BE2C (cell line): ENCODE results near the gene GNL3.
"Not testable (repeated sequence)": the region's sequence is repeated elsewhere in the genome, so short reads cannot be mapped to it uniquely, and the experiment has no call there.

ENCODE experiments used
- DNase-seq: peaks from one replicate; pipeline ENCODE4 v3.0.0-alpha.2; 2020
- H3K27me3 ChIP-seq: fragments of 250-450 bp; sonication (Bioruptor Pico); 2 replicates; pipeline ENCODE4 v1.5.1; 2020; ENCODE audit warnings: mild to moderate bottlenecking
- H3K36me3 ChIP-seq: fragments of 250-450 bp; sonication (Bioruptor Pico); 2 replicates; pipeline ENCODE4 v1.5.1; 2020; ENCODE audit warnings: mild to moderate bottlenecking
- H3K4me1 ChIP-seq: fragments of 250-450 bp; sonication (Bioruptor Pico); 2 replicates; pipeline ENCODE4 v1.5.1; 2020
- H3K4me3 ChIP-seq: 2 replicates; pipeline ENCODE4 v1.5.1; 2011; ENCODE audit warnings: low read depth, low read length
- H3K9me3 ChIP-seq: fragments of 250-450 bp; sonication (Bioruptor Pico); 2 replicates; pipeline ENCODE4 v1.5.1; 2020
- TF ChIP-seq, protein P1 (sequence below): IDR thresholded peaks from 2 replicates; pipeline ENCODE4 v1.5.1; 2012; ENCODE audit warnings: mild to moderate bottlenecking, low read depth, low read length

GNL3 gene

DNA sequence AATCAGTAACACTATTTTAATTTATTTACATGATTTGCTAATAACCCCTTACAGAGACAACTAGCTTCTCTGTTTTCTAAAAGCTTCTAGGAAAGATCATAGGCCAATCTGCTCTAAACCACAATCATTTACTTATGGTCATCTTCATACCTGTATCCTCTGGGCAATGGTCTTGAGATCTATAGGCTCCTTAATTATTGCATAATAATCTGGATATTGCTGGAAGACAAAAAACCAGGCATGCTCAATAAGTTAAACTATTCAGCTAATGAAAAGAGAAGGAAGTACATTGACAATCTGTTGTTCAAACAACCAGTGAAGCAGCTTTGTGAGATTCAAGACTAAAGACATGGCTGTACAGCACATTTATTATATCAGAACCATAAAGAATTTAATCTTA lies 34.2 kb upstream of the GNL3 start:
- H3K36me3 ChIP-seq, result peaks cover 6% of the 10 kb centered on the region

DNA sequence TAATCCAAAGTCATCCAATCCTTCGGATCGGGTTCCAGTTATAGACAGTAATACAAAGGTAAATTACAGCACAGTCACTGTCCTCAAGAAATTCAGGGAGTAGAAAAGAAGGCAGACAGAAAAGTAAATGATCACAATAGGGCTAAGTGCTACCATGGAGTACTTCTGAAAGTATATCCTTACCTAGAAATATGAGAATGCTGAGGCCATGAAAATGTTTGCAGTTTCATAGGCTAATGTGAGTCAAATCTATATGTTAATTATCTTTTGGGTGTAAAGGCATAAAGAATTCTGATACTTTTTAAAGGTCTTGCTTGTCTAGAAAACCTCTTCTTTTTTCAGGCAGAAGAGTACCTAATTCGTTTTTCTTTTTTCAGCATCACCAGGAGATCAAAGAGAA lies 29.9 kb upstream of the GNL3 start:
- no peak overlapping the region for H3K4me3 ChIP-seq
- H3K27me3 ChIP-seq, result no peaks in the 10 kb centered on the region
- TF ChIP-seq, protein P1, sequence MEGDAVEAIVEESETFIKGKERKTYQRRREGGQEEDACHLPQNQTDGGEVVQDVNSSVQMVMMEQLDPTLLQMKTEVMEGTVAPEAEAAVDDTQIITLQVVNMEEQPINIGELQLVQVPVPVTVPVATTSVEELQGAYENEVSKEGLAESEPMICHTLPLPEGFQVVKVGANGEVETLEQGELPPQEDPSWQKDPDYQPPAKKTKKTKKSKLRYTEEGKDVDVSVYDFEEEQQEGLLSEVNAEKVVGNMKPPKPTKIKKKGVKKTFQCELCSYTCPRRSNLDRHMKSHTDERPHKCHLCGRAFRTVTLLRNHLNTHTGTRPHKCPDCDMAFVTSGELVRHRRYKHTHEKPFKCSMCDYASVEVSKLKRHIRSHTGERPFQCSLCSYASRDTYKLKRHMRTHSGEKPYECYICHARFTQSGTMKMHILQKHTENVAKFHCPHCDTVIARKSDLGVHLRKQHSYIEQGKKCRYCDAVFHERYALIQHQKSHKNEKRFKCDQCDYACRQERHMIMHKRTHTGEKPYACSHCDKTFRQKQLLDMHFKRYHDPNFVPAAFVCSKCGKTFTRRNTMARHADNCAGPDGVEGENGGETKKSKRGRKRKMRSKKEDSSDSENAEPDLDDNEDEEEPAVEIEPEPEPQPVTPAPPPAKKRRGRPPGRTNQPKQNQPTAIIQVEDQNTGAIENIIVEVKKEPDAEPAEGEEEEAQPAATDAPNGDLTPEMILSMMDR, result no peak
- no peaks in the 10 kb centered on the region for H3K4me1 ChIP-seq
- H3K9me3 ChIP-seq, result no peaks in the 10 kb centered on the region
- peaks cover 9% of the 10 kb centered on the region for H3K36me3 ChIP-seq
- no peak for DNase-seq

More for the DNA sequence above, 34.2 kb upstream of the GNL3 start:
- Histone ChIP-seq H3K9me3 (no peaks in the 10 kb centered on the region), H3K4me1 (no peaks in the 10 kb centered on the region), H3K27me3 (no peaks in the 10 kb centered on the region), H3K4me3 (no peak overlapping the region)
- DNase-seq, result no peak
- TF ChIP-seq, protein P1, result no peak

DNA sequence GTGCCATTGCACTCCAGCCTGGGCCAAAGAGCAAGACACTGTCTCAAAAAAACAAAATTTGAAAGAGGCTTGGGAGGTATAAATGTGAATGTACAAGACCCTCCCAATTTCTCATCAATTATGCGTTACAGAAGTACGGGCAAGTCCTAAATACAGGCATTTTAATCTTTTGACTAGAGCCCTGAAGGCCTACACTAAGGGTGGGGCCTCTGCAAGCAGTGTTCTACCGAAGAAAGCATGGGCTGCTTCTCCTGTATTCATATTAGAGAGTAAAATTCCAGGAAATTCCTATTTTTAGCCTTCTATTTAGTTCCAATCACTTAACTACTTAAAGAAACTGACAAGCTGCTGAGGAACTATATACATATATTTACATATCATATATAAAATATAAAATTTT lies 25.8 kb upstream of the GNL3 start:
- Histone ChIP-seq H3K36me3 (peaks cover 3% of the 10 kb centered on the region; the same call in 1 of the 2 replicates), H3K9me3 (no peaks in the 10 kb centered on the region), H3K4me1 (no peaks in the 10 kb centered on the region), H3K27me3 (no peaks in the 10 kb centered on the region), H3K4me3 (no peak overlapping the region)
- no peak for DNase-seq
- TF ChIP-seq, protein P1, result no peak

DNA sequence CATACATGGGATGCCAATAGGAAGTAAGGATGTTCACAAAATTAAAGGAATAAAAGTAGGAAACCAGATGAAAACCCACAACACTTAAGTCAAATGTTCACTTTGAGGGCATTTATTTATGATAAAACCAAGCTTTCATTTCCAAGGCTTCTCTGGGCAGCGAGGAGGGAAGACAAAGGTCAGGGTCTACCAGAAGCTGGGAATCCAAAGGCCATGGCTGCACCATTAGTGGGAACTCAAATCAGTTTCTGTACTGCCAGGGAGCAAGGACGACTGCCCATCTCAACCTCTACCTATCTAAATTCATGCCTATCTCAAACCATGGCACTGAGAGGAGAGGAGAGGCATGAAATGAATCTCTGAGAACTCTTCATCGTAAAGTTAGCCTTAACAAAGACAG lies 22.7 kb upstream of the GNL3 start:
- DNase-seq, result no peak
- Histone ChIP-seq H3K27me3 (no peaks in the 10 kb centered on the region), H3K36me3 (peaks cover 6% of the 10 kb centered on the region; the same call in 1 of the 2 replicates), H3K4me1 (no peaks in the 10 kb centered on the region), H3K9me3 (no peaks in the 10 kb centered on the region), H3K4me3 (no peak overlapping the region)
- TF ChIP-seq, protein P1, result no peak

DNA sequence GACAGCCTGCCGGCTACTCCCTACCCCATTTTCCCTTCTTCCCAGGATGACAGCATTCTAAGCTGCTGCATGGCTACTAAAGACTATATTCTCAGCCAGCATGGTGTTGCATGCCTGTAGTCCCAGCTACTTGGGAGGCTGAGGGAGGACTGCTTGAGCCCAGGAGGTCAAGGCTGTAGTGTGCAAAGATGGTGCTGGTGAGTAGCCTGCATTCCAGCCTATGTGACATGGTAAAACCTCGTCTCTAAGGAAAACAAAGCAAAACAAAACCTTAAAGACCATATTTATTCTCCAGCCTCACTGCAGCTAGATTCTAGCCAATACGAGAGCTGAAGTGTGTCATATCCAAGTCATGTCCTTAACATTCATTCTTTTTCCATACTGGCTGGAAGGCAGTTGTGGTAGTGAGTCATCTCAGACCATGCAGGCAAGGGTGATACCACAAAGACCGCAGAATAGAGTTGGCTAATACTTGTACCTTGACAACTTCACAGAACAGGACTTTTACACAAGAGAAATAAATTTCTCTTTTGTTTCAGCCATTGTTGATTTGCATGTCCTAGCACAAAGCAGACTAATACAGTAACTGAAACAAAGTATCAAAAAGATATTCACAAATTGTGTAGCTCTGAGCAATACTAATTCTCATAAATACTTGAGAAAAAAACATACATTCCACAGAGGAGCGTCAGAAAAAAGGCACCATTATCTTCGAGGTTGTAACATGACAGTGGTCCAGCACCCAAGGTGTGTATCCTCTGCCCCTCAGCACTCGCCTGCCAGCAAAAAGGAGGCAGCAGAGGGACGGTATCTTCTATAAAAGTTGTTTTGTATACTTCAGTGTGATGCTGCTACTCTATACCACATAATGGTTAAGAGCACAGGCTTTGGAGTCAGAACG lies 15.0 kb upstream of the GNL3 start:
- Histone ChIP-seq H3K9me3 (no peaks in the 10 kb centered on the region), H3K27me3 (no peaks in the 10 kb centered on the region), H3K4me3 (no peak overlapping the region), H3K4me1 (no peaks in the 10 kb centered on the region), H3K36me3 (peaks cover 3% of the 10 kb centered on the region; the same call in 1 of the 2 replicates)
- TF ChIP-seq, protein P1, result no peak
- no peak for DNase-seq

DNA sequence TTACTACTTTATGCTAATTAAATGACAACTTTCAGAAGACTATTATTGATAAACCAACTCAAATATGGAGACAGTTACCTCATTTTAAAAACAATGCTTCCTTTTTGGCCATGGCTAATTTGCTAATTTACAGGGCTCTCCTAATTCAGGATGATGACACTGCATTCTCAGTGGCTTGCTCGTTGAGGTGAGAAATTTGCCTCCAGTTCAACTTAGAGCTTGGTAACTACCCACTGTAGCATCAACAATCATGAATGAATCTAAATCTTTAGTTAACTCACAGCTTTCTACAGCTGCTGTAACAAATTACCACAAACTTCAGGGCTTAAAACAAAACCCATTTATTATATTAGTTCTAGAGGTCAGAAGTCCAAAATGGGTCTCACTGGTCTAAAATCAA lies 14.2 kb upstream of the GNL3 start:
- Histone ChIP-seq H3K4me3 (no peak overlapping the region), H3K36me3 (peaks cover 3% of the 10 kb centered on the region; the same call in 1 of the 2 replicates), H3K9me3 (no peaks in the 10 kb centered on the region), H3K4me1 (no peaks in the 10 kb centered on the region), H3K27me3 (no peaks in the 10 kb centered on the region)
- TF ChIP-seq, protein P1, result no peak
- no peak for DNase-seq

DNA sequence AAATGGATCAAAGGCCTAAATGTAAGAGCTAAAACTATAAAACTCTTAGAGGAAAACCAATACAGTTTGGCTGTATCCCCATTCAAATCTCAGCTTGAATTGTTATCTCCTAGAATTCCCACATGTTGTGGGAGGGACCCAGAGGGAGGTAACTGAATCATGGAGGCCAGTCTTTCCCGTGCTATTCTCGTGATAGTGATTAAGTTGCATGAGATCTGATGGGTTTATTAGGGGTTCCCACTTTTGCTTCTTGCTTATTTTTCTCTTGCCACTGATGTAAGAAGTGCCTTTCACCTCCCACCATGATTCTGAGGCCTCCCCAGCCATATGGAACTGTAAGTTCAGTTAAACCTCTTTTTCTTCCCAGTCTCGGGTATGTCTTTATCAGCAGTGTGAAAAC lies 9.6 kb upstream of the GNL3 start:
- H3K4me1 ChIP-seq, H3K27me3 ChIP-seq, H3K4me3 ChIP-seq, DNase-seq, H3K9me3 ChIP-seq: not testable (repeated sequence)
- peaks cover 14% of the 10 kb centered on the region for H3K36me3 ChIP-seq
